Liver (tissue), 3 donors: Measurements from ENCODE around the gene UCHL3.

ENCODE experiments used
- ATF3 ChIP-seq: IDR thresholded peaks from 2 replicates; pipeline ENCODE4 v1.6.1; 2016; ENCODE audit warnings: antibody characterized with exemption
- FOXA1 ChIP-seq: IDR thresholded peaks from 2 replicates; pipeline ENCODE4 v1.6.1; 2016; ENCODE audit warnings: antibody characterized with exemption
- GABPA ChIP-seq, 2 donors: IDR thresholded peaks in 1 of 2; conservative IDR thresholded peaks in 1 of 2; 2 replicates each; pipeline ENCODE4 v1.6.1; 2016; ENCODE audit warnings: antibody characterized with exemption in 2 of 2, mild to moderate bottlenecking in 1 of 2, moderate library complexity in 1 of 2
- JUND ChIP-seq, 2 donors: IDR thresholded peaks; 2 replicates each; pipeline ENCODE4 v1.6.1; 2016; ENCODE audit warnings: antibody characterized with exemption in 2 of 2
- RXRA ChIP-seq, 2 donors: IDR thresholded peaks; 2 replicates each; pipeline ENCODE4 v1.6.1; 2017 to 2018; ENCODE audit warnings: antibody characterized with exemption in 2 of 2, mild to moderate bottlenecking in 1 of 2
- SP1 ChIP-seq: IDR thresholded peaks from 2 replicates; pipeline ENCODE4 v1.6.1; 2018; ENCODE audit warnings: antibody characterized with exemption, mild to moderate bottlenecking
- TAF1 ChIP-seq: conservative IDR thresholded peaks from 2 replicates; pipeline ENCODE4 v1.6.1; 2016; ENCODE audit warnings: antibody characterized with exemption, mild to moderate bottlenecking
- YY1 ChIP-seq: IDR thresholded peaks from 2 replicates; pipeline ENCODE4 v1.6.1; 2016; ENCODE audit warnings: antibody characterized with exemption, mild to moderate bottlenecking
- TF ChIP-seq, protein P1 (sequence below): fragments of 150-350 bp; IDR thresholded peaks from 2 replicates; pipeline ENCODE4 v1.5.1; 2017; ENCODE audit warnings: improper control_type of control experiment, low read depth, low read length; ENCODE audit not compliant: missing input control
- donor health status: healthy.
- donor health status: healthy.

DNA sequence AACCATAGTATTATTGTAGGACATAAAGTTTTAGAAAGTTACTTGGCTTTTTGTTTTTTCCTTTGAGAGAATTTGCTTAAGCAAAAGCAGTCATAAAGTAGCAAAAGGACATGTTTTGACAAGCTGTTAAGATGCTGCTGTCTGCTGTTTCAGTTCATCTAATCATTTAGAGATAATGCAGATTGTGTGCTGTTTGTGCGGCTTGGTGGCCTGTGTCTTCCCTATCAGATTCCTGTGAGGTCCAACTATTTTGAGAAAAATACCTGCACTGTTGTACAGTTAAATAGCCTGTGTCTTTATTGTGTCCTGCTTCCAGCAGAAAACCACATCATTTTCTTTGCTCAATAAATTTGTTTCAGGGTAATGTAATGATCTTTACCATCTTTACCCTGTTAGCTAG, 20.0 kb downstream of the UCHL3 start:
- TF ChIP-seq, protein P1, sequence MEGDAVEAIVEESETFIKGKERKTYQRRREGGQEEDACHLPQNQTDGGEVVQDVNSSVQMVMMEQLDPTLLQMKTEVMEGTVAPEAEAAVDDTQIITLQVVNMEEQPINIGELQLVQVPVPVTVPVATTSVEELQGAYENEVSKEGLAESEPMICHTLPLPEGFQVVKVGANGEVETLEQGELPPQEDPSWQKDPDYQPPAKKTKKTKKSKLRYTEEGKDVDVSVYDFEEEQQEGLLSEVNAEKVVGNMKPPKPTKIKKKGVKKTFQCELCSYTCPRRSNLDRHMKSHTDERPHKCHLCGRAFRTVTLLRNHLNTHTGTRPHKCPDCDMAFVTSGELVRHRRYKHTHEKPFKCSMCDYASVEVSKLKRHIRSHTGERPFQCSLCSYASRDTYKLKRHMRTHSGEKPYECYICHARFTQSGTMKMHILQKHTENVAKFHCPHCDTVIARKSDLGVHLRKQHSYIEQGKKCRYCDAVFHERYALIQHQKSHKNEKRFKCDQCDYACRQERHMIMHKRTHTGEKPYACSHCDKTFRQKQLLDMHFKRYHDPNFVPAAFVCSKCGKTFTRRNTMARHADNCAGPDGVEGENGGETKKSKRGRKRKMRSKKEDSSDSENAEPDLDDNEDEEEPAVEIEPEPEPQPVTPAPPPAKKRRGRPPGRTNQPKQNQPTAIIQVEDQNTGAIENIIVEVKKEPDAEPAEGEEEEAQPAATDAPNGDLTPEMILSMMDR: no peak
- TF ChIP-seq JUND (IDR thresholded peaks at IDR 0.05): no peak
- TF ChIP-seq SP1: no peak
- no peak for TF ChIP-seq TAF1
- TF ChIP-seq RXRA (IDR thresholded peaks at IDR 0.05): no peak
- no peak for TF ChIP-seq YY1
- TF ChIP-seq FOXA1: no peak
- no peak for TF ChIP-seq GABPA (IDR thresholded peaks at IDR 0.05 in 1 of 2, conservative IDR thresholded peaks at IDR 0.05 in 1 of 2)
- no peak for TF ChIP-seq ATF3
